NCI-H2171 treated with DMSO at 0.1 percent for 48 hours (cell line): ENCODE measurements around the gene MICOS13.

Experiments used
- DNase-seq: peaks from one replicate; lab custom pipeline; 2025; lab: John Stamatoyannopoulos, UW

The MICOS13 gene

DNA sequence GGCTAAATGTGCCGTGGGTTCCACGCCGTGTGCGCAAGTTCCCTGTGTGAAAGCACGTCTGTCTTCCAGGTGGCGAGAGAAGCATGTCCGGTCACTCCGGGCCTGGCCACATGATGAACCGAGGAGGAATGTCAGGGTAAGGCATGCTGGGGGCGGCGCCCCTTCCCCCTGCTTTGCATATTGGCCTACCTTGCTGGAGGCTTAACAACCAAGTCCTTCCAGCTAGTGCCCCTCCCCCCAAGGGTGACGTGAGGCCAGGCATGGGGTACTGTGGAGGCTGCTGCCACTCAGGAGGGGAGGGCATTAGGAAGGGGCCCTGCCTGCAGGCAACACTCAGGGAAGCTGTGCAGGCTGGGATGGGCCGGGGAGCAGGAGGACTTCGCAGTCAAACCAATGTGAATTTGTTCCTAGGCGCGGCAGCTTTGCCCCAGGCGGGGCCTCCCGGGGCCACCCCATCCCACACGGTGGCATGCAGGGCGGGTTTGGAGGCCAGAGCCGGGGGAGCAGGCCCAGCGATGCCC is 12.5 kb downstream of the MICOS13 start:
- no peak for DNase-seq

DNA sequence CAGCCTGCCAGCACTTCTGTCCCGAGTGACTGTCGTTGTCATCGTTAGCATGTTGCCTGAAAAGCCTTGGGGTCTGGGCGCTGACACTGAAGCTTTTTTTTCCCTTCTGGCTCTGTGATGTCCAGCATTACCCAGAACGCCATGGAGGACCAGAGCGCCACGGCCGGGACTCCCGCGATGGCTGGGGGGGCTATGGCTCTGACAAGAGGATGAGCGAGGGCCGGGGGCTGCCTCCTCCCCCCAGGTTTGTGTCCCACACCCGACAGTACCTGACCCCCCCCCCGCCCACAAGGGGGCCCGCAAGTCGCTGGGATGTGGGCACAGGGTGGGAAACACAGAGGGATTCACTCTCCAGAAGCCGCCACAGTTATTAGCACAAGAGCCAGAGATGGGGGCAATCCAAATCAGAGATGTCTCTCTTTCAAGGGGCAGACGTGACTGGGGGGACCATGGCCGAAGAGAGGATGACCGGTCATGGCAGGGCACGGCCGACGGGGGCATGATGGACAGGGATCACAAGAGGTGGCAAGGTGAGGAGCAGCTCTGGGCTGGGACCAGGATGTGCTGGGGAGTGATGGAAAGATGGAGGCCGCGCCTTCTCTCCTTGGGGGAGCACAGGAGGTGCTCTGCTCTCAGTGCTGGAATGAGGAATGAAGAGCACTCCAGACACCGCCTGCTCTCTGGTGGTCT is 13.2 kb downstream of the MICOS13 start:
- no peak for DNase-seq

DNA sequence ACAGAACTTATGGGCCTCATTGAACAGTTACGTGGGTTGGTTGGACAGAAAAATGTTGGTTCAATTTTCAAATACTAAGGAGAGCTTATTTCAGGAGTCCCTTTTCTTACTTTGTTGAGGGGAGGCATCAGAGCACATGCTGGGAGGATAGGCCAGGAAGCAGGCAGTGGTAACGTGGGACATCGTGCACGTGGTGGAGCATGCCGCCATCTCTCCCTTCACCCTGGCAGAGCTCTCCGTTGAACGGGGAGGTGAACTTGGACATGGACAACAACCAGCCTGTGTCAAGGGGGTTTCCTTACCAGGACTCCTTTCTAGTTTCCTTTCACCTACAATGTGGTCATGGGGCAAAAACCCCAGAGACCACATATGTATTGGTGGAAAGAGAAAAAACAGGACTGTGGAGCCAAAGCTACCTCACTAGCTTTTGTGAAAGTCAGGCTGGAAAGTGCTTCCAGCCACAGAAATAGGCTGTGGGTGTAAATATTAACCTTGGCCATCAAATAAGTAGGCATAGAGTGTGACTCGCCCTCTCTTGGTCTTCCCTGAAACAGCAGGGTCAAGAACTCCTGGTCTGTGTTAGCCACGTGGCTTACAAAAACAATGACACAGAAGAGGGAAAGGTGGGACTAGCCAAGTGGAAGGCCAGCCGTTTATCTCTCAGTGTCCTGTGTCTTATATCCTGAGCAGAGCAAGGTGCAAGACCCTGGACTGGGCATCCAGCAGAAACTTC is 14.4 kb downstream of the MICOS13 start:
- DNase-seq, result no peak

DNA sequence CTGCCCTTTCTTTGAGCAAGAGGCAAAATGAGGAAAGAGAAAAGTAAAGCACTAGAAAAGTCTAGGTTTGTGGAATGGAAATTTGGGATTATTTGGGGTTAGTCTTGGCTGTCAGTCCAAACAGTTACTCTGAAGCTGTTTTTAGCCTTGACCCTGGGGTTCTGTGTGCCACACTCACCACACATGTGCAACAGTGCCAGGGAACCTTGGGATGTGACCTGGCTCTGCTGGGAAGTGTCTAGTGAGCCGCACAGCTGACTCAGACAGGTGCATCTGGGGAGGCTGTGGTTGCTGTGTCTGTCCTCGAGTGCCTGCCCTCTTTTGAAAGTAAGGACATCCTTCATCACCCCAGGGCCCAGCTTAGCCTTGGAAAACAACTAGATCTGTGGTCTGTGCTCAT is 15.8 kb downstream of the MICOS13 start:
- DNase-seq, result no peak

DNA sequence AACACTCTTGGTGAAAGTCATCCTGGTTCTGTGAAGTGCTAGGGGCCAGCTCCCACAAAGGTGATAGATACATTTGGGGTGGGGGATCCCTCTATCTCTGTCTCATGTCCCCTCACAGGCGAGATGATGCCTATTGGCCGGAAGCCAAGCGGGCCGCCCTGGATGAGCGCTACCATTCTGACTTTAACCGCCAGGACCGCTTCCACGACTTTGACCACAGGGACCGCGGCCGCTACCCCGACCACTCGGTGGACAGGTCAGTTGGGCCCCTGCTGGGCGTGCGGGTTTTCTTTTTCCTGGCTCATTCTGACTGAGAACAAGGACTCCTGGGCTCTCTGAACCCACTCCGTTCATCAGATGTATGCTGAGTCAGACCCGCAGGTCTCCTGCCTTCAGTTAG is 16.4 kb downstream of the MICOS13 start:
- DNase-seq, result no peak

DNA sequence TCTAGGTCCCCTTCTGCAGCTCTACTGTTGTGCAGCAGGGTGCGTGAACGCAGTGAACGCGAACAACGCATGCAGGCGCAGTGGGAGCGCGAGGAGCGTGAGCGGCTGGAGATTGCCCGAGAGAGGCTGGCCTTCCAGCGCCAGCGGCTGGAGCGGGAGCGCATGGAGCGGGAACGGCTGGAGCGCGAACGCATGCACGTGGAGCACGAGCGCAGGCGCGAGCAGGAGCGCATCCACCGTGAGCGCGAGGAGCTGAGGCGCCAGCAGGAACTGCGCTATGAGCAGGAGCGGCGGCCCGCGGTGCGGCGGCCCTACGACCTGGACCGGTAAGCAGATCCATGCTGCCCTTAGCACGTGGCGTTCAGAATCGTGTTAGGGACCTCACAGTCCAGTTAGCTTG is 18.8 kb downstream of the MICOS13 start:
- no peak for DNase-seq

DNA sequence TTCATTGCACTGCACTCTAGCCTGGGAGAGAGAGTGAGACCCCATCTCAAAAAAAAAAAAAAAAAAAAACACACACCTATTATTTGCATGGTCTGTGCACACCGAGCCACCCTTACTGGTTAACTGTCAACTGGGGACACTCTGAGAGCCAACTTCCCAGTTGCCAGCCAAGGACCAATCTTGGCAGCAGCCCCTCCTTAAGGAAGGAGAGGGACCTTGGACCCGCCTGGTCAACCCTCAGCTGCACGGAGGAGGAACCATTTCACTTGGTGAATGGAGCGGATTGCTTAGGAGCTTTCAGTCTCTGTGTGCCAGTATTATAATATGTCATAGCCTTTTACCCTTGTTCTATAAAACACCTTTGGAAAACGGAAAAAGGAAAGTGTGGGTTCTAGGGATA is 24.9 kb downstream of the MICOS13 start:
- no peak for DNase-seq

DNA sequence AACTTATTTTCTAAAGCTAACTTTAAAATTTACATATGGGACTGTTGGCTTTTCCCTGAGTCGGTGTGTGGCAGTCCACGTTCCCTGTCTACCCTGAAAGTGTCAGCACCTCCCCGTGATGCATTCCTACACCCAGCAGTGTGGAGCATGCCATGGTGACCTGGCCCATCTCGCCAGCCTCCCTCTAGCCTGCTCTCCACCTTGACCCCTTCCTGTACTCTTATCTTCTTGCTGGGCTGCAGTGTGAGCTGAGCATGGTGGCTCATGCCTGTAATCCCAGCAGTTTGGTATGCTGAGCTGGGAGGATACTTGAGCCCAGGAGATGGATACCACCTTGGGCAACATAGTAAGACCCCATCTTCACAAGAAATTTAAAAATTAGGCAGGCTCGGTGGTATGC is 25.4 kb downstream of the MICOS13 start:
- DNase-seq, result no peak

DNA sequence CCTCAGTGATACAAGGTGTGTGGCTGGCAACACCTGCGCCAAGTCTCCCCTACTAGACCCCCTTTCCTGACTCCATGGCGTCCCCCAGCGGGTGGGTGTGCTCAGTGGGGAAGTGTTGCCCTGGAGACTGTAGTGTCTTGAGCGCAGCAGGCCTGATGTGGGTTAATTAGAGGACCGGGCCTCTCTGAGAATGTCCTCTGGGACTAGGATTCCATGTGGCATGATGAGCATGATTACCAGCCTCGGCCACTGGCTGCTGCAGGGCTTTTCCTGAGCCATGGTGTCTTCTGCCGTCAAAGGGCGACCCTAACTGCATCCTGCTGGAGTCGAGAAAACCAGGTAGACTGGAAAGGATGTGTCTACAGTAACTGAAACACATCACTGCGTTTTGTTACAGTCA is 28.1 kb downstream of the MICOS13 start:
- DNase-seq, result no peak

DNA sequence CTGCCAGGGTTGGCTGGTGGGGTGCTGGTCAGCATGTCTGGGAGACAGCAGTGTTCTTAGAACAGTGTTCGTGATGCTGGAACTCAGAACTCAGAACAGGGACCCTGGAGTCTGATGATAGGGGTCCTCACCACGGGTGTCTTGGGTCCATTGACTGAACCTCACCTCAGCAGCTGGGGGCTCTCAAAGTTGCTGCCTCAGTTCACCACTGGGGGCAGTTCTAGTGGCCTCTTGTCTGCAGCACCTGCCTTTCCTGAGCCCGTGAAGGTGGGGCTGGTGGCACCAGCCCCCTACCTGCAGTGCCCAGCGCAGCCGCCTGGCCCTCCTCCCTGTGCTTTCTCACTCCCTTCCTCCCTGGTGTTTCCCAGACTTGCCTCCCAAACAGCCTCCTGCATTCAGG is 29.0 kb downstream of the MICOS13 start:
- DNase-seq, result no peak

DNA sequence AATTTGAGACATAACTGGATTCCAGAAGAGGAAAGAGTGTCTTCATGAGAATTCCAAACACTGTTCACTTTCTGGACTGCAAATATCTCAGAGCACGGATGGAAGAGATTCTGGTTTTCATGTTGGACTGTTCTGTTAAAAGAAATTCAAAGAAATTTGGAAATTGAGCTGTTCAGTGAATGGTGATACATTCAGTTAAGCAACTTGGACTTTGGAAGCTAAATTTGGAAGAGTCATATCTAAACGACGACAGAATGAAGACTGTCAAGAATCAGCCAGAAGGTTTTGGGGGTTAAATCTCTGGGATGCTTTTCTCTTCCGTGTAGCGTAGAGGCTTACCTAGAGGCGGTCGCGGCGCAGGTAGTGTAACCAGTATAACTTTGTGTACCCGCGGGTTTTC is 31.9 kb downstream of the MICOS13 start:
- no peak for DNase-seq

DNA sequence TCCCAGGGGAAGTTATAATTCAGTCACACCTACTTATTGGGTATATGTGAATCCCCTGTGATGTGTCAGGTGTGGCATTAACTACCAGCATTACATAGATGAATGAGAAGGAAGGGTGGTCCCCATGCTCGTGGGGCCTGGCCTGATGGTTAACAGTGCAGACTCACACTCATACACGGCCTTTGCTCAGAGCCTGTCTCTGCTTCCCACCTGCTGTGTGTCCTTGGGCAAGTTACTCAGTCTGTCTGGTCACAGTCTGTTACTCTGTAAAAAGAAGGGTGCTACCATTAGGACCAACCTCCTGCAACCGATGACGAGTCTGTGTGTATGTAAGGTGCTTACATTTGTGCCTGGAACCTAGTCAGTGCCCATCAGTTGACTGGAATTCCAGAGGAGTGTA is 33.6 kb downstream of the MICOS13 start:
- DNase-seq, result no peak

DNA sequence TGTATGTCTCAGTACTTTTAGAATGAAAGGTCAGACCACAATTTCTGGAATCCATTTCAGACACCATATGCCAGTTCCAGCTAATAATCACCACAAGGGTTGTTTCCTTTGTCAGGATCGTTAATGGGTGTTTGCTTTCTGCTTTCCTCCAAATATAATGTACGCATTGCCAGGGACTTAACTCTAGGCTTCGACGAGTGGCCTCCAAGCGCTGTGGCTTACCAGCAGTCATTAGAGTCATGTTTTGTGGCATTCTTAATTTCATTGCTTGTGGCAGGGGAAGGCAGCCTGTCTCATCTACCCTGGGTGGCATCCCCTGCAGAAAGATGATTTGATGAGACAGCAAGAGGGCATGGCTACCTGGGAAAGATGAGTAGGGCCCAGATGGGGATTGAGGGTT is 34.9 kb downstream of the MICOS13 start:
- no peak for DNase-seq

DNA sequence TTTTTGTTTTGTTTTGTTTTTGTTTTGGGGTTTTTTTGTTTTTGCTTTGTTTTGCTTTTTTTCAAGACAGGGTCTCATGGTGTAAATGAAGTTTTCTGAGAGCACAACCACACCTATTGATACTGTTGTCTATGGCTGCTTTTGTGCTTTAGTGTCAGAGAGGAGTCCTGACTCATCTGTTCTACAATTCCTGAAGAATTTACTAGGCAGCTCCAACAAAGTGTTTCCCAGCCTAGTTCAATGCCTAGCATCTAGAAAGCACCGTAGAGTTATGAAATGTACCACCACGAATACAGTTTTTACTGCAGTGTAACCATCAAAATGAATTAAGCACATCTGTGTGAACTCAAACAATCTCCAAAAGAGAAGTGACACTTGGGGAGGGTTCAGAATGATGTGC is 36.3 kb downstream of the MICOS13 start:
- DNase-seq, result no peak

DNA sequence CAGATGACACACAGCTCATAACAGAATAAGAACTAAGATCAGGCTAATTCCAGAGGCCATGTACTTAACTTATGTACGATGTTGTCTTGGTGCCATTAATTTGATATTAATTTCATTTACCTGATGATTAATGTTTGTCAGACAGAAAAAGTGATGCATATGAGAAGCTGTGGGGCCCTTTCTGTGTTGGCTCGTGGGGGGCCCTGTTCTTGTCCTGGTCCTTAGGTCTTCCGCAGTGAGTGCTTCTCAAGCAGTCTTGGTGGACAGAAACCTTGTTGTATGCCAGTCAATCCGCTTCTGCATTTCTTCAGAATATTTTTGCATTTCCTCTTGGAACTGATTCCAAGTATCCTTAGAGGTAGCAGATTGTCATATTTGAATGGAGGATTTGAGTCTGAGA is 37.3 kb downstream of the MICOS13 start:
- DNase-seq, result no peak

DNA sequence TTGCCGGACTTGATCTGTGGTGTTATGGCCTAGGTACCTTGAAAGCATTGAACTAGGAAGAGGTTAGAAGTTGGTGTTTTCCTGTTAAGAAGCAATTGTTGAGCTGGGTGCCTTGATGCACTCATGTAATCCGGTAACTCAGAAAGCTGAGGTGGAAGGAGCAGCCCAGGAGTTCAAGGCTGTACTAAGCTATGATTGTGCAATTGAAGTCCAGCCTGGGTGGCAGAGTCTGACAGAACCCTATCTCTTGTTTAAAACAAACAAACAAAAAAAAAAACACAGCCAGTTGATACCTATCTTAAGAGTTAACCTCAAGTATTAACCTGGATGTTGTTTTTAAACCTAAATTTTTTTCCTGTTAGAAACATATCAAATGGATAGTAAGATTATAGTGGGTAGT is 38.1 kb downstream of the MICOS13 start:
- no peak for DNase-seq

DNA sequence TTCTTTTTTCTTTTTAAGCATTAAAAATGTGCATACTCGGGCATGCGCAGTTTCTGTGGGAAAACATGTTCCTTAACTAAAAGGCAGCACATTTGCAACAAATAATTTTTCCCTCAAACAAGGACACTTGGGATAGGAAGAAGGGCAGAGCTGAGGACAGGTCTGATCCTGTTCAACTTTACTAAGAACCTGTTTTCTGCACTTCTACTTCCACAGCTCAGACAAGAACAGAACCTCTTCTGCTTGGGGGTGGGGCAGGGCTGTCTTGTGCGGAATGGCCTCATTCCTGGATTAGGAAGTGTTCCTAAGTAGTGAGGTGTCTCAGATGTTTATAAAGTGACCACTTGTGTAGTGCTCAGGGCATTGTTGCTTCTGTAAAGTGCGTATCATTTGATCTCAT is 39.1 kb downstream of the MICOS13 start:
- no peak for DNase-seq

DNA sequence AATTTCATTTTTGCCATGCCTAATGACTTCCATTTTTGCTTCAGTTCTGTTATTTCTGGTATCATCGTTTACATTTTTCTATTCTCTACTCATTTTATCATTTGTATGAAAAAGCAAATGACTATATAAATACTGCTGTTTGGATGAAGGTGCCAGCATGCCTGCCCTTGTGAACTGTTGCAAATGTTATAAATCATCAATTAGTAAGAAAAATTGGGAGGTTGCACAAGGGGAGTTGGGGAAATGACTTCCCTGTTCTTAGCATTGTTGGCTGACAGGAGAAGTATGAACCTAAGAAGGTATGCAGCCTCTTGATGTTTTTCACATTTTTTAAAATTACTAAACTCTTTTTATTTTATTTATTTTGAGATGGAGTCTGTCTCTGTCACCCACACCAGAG is 42.3 kb downstream of the MICOS13 start:
- no peak for DNase-seq

DNA sequence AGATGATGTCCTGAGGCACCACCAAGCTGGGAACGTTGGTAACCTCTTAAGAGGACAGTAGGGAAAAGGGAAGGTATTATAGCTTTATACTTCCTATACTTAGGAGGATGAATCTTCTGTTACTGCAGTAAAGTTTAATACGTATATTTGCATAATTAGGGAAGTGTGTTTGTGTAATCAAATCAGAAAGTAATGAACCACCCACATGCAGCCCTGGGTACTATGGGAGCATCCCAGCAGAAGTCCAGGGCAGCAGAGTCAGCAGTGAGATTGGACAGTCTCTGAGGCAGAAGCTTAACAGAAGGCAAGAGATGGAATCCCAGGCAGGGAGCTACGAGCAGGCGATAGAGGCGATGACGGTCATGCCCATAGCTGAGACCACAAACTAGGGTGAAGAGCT is 44.9 kb downstream of the MICOS13 start:
- no peak for DNase-seq

DNA sequence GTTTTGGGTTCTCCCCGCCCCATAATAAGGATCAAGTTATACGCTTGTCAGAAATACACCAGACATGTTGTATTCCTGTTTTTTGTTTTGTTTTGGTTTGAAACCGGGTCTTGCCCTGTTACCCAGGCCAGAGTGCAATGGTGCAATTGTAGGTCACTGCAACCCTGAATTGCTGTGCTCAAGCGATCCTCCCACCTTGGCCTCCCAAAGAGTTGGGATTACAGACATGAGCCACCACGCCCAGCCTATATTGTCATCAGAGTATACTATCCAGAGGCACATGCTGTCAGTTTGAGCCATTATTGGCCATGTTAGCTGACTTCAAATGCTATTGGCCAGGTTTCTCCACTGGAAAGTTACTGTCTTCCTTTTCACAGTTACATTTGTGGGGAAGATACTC is 47.7 kb downstream of the MICOS13 start:
- no peak for DNase-seq

DNA sequence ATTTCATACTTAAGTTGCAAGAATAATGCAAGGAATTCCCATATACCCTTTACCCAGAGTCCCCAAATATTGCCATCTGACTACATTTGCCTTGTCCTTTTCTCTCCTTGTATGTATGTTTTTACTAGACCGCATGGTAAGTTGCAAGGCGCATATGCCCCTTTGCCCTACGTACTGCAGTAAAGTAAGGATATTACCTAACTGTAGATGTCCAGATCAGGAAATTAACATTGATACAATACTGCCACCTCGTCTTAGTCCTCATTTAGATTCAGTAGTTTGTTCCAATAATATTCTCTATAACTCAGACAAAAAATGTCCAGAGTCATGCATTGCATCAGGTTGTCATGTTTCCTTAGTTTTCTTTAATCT is 48.1 kb downstream of the MICOS13 start:
- no peak for DNase-seq

DNA sequence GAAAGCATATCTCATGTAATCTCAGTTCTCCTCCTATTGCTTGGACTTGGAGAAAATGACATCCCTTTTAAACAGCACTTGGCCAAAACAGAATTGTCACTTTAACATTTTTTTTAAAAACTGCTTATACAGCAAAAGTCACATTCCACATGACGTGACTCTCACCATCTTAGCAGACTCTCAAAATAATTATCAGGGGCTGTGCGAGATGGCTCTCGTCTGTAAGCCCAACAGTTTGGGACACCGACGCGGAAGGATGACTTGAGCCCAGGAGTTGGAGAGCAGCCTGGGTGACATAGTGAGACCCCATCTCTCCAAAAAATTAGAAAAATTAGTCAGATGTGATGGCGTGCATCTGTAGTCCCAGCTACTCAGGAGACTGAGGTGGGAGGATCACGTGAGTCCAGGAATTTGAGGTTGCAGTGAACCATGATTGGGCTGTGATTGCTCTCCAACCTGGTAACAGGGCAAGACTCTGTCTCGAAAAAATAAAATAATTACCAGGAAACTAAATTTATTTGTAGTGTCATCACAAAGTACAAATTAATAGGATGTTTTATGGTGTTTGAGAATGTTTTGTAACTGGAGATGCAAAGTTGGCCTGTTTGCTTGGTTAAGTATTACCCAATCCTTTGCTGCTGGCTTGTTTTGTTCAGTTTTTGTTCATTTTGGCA is 48.6 kb downstream of the MICOS13 start:
- no peak for DNase-seq

DNA sequence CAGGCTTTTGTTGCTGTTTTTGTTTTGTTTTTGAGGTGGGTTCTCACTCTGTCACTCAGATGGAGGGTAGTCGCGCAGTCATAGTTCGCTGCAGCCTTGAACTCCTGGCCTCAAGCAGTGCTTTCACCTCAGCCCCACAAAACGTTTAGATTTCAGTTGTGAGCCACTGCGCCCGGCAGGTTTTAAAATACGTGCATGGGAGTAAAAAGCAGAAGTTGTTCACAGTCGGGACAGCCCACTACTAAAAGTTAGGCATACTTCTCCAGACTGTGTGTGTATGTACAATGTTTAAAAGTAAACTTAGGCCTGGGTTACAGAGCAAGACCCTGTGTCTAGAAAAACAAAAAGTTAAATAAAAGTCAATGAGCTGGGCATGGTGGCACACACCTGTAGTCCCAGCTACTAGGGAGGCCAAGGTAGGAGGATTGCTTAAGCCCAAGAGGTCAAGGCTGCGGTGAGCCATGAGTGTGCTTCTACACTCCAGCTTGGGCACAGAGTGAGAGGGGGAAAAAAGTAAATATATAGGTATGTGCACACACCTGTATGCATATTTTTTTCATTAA is 51.3 kb downstream of the MICOS13 start:
- no peak for DNase-seq
